HCT116 (cell line): ENCODE measurements around the gene FAM117A. TPM values are rescaled to one million over a fixed set of nuclear protein-coding genes. Genes with fewer than 3 reads are reported as not detected.

ENCODE experiments used
- ATAC-seq: fragments of 200-7000 bp; cut with Tn5 transposase; 2 replicates; pipeline ENCODE4 v1.9.1; 2020; ENCODE audit warnings: mild to moderate bottlenecking, moderate library complexity
- BruUV-seq: library from RNA; stranded (reverse); fragments of 400-500 nt; replicated peaks from 2 replicates; lab custom pipeline; 2021; lab: Mats Ljungman, UMichigan
- CTCF ChIA-PET: fragments of 300-600 bp; sonication (Branson Sonifier 250); formaldehyde crosslinking; loops from one replicate; lab custom pipeline; 2021; ENCODE audit warnings: antibody characterized with exemption; lab: Charles Lee
- POLR2A ChIA-PET: fragments of 300-600, 350-600 bp; sonication (Branson Sonifier 250); formaldehyde crosslinking; loops from one replicate; lab custom pipeline; 2021; ENCODE audit warnings: antibody characterized with exemption; lab: Charles Lee
- RAD21 ChIA-PET, 2 experiments: fragments of 300-600 bp; sonication (Branson Sonifier 250); formaldehyde crosslinking; loops; one replicate each; lab custom pipeline; 2023; ENCODE audit warnings: low total read pairs in 2 of 2; ENCODE audit not compliant: uncharacterized antibody in 2 of 2, unreplicated experiment in 2 of 2, low non-redundant PET in 1 of 2; lab: Charles Lee
- DNase-seq: peaks from one replicate; pipeline ENCODE4 v3.0.0-alpha.2; 2010; ENCODE audit warnings: low read depth, low spot score
- H2AFZ ChIP-seq: fragments of 200-600 bp; shearing (Covaris generic), sonication (generic); 2 replicates; pipeline ENCODE4 v1.6.1; 2017; ENCODE audit warnings: low read depth, mixed run types, mixed read lengths, antibody characterized with exemption, low read length; ENCODE audit not compliant: poor library complexity, severe bottlenecking
- H3K27ac ChIP-seq: 2 replicates; pipeline ENCODE4 v1.5.1; 2012; ENCODE audit warnings: low read depth, low read length
- H3K27me3 ChIP-seq: fragments of 200-600 bp; sonication (generic); 2 replicates; pipeline ENCODE4 v1.6.1; 2016; ENCODE audit warnings: mixed run types, low read length, mixed read lengths; ENCODE audit not compliant: insufficient read depth
- H3K36me3 ChIP-seq, 2 experiments: fragments of 200-500 bp in 1 of 2; fragments of 200-600 bp in 1 of 2; sonication (Bioruptor generic) in 1 of 2; sonication (generic) in 1 of 2; 2 replicates each; pipeline versions ENCODE4 v1.5.1 to v1.6.1; 2014 to 2016; ENCODE audit warnings: low read length in 2 of 2, inconsistent platforms in 1 of 2, mixed read lengths in 1 of 2, mixed run types in 1 of 2; ENCODE audit not compliant: insufficient read depth in 2 of 2, control insufficient read depth in 1 of 2
- H3K4me1 ChIP-seq, 2 experiments: fragments of 200-600 bp in 1 of 2; sonication (generic) in 1 of 2; 2 replicates each; pipeline versions ENCODE4 v1.5.1 to v1.6.1; 2012 to 2017; ENCODE audit warnings: low read length in 2 of 2, inconsistent platforms in 1 of 2, mild to moderate bottlenecking in 1 of 2, mixed read lengths in 1 of 2, mixed run types in 1 of 2, moderate library complexity in 1 of 2; ENCODE audit not compliant: insufficient read depth in 2 of 2, control insufficient read depth in 1 of 2
- H3K4me2 ChIP-seq: fragments of 200-600 bp; sonication (generic); 2 replicates; pipeline ENCODE4 v1.6.1; 2017; ENCODE audit warnings: mixed run types, low read length, mixed read lengths
- H3K4me3 ChIP-seq, 2 experiments: fragments of 200-600 bp in 1 of 2; sonication (generic) in 1 of 2; replicated peaks in 1 of 2; 2 replicates each; pipeline ENCODE4 v1.5.1; 2011 to 2016; ENCODE audit warnings: low read length in 2 of 2, control low read depth in 1 of 2, low read depth in 1 of 2, mild to moderate bottlenecking in 1 of 2, mixed read lengths in 1 of 2, mixed run types in 1 of 2
- H3K79me2 ChIP-seq: fragments of 200-600 bp; sonication (generic); 2 replicates; pipeline ENCODE4 v1.6.1; 2017; ENCODE audit warnings: mild to moderate bottlenecking, mixed run types, low read length, moderate library complexity, mixed read lengths; ENCODE audit not compliant: insufficient read depth
- H3K9ac ChIP-seq: fragments of 200-600 bp; sonication (generic); 2 replicates; pipeline ENCODE4 v1.6.1; 2016; ENCODE audit warnings: low read length, mixed read lengths
- H3K9me2 ChIP-seq: fragments of 200-600 bp; sonication (generic), shearing (Covaris generic); 2 replicates; pipeline ENCODE4 v1.6.1; 2017; ENCODE audit warnings: mixed run types, mild to moderate bottlenecking, moderate library complexity; ENCODE audit not compliant: insufficient read depth
- H3K9me3 ChIP-seq, 2 experiments: fragments of 200-500 bp in 1 of 2; fragments of 200-600 bp in 1 of 2; sonication (Bioruptor generic) in 1 of 2; sonication (generic) in 1 of 2; 2 replicates each; pipeline ENCODE4 v1.6.1; 2014 to 2017; ENCODE audit warnings: low read length in 2 of 2, mixed read lengths in 2 of 2, inconsistent platforms in 1 of 2, low read depth in 1 of 2, mild to moderate bottlenecking in 1 of 2, mixed run types in 1 of 2, moderate library complexity in 1 of 2; ENCODE audit not compliant: control insufficient read depth in 1 of 2, insufficient read depth in 1 of 2
- H4K20me1 ChIP-seq: fragments of 200-600 bp; sonication (generic), shearing (Covaris generic); 2 replicates; pipeline ENCODE4 v1.6.1; 2017; ENCODE audit warnings: mixed run types, mild to moderate bottlenecking, moderate library complexity; ENCODE audit not compliant: insufficient read depth
- MAX ChIP-seq: IDR thresholded peaks from 2 replicates; pipeline ENCODE4 v1.6.1; 2012
- POLR2A ChIP-seq: IDR thresholded peaks from 2 replicates; pipeline ENCODE4 v1.7.0; 2011; ENCODE audit warnings: borderline replicate concordance; ENCODE audit not compliant: insufficient read depth, insufficient read length; ENCODE audit errors: extremely low read depth
- POLR2AphosphoS5 ChIP-seq: IDR thresholded peaks from 2 replicates; pipeline ENCODE4 v1.6.1; 2011; ENCODE audit warnings: mild to moderate bottlenecking, low read depth, low read length, moderate library complexity
- RAD21 ChIP-seq: IDR thresholded peaks from 2 replicates; pipeline ENCODE4 v1.6.1; 2012; ENCODE audit warnings: low read depth, mild to moderate bottlenecking
- SIN3A ChIP-seq: IDR thresholded peaks from 2 replicates; pipeline ENCODE4 v1.6.1; 2012; ENCODE audit warnings: low read depth
- SRF ChIP-seq: IDR thresholded peaks from 2 replicates; pipeline ENCODE4 v1.6.1; 2012; ENCODE audit warnings: low read depth
- YY1 ChIP-seq: IDR thresholded peaks from 2 replicates; pipeline ENCODE4 v1.6.1; 2011; ENCODE audit warnings: low read length, low read depth, moderate library complexity, mild to moderate bottlenecking; ENCODE audit not compliant: insufficient replicate concordance; ENCODE audit errors: extremely low read depth
- intact Hi-C: fragments of 100-400 bp; cut with micrococcal nuclease; formaldehyde crosslinking; loops from 2 replicates; pipeline ENCODE4 v1.10.0; 2022
- total RNA-seq: library from RNA; stranded (reverse); gene quantifications from one replicate; pipeline ENCODE4 v1.2.1, GENCODE V29; 2021; ENCODE audit not compliant: unreplicated experiment

Gene FAM117A
- total RNA-seq, 1 experiment from 2014 or later: 12.8 TPM

- peak; percentile 74 for ATAC-seq
- H3K9me3 ChIP-seq: no peaks in the 10 kb centered on the region
- H3K27me3 ChIP-seq: no peaks in the 10 kb centered on the region
- TF ChIP-seq YY1 (peak; percentile 37), SIN3A (peak; percentile 87), MAX (0 out of 2 replicates have a peak, but pooled peaks have one; percentile 45), POLR2A (peak; percentile 78), SRF (no peak), RAD21 (no peak), POLR2AphosphoS5 (peak; percentile 84)
- no peaks in the 10 kb centered on the region for H3K9me2 ChIP-seq
- CTCF ChIA-PET: interaction anchor here (0.6 to 1.0 kb wide), 7 partner anchors 10 to 594 kb away, joined by 3 to 5 read pairs (median 4); partner anchors contain the start of genes PHB1 and SLC35B1
- peak overlapping the region; percentile 74 for H3K9ac ChIP-seq
- H3K4me2 ChIP-seq: peak overlapping the region; percentile 84
- H4K20me1 ChIP-seq: no peaks in the 10 kb centered on the region; the same call in 1 of the 2 replicates
- peak overlapping the region; percentile 51 for H3K27ac ChIP-seq
- H3K36me3 ChIP-seq: no peaks in the 10 kb centered on the region; a peak in 1 of 4 replicates
- RAD21 ChIA-PET: interaction anchor here (0.6 to 0.7 kb wide), 4 partner anchors 10 to 243 kb away, joined by 3 to 5 read pairs (median 4); no protein-coding TSS in a partner anchor
- H3K79me2 ChIP-seq: peaks cover 46% of the 10 kb centered on the region
- intact Hi-C loops: no loop called here
- H2AFZ ChIP-seq: no peak overlapping the region
- peak; percentile 90 for DNase-seq
- POLR2A ChIA-PET: interaction anchor here (0.7 to 2.2 kb wide), 10 partner anchors 13 to 883 kb away, joined by 3 to 9 read pairs (median 5); partner anchors contain the start of genes FAM117A, NXPH3 and SLC35B1
- BruUV-seq: TSS peak; percentile 59
- peaks cover 4 to 17% of the 10 kb centered on the region in 2 experiments; a peak in 3 of 4 replicates for H3K4me1 ChIP-seq
- peak overlapping the region; percentile 66 to 84 for H3K4me3 ChIP-seq
Observed at GRCh38 chr17:49677134-49677932, 86.6 kb downstream of the FAM117A start.
